NOMO-1 treated with dmso at 0.1 percent for 144 hours (cell line): ENCODE data around the gene TRIM51G.
"Not testable (repeated sequence)": the region's sequence is repeated elsewhere in the genome, so short reads cannot be mapped to it uniquely, and the experiment has no call there.

Experiments
- DNase-seq: peaks from one replicate; lab custom pipeline; 2025; ENCODE audit not compliant: unreplicated experiment; lab: John Stamatoyannopoulos, UW

TRIM51G gene

GRCh38 chr11:48983785-48984184, at the start of gene TRIM51G:
Gene TRIM51G, minus strand, starts transcription at chr11:48983885. Its CDS starts 2,190 bp downstream, at chr11:48981695.
- DNase-seq, result not testable (repeated sequence)

- not testable (repeated sequence) for DNase-seq
These were observed 44.8 kb upstream of the TRIM51G start, which contains the start of gene TRIM49B for GRCh38 chr11:49028523-49028922. Gene TRIM49B, plus strand, starts transcription at chr11:49028823. Its CDS starts 2,777 bp downstream, at chr11:49031600.

- not testable (repeated sequence) for DNase-seq
These were observed 15.1 kb downstream of the TRIM51G start for GRCh38 chr11:48968592-48968991.

- DNase-seq, result not testable (repeated sequence)
These were observed 28.2 kb downstream of the TRIM51G start for GRCh38 chr11:48955315-48956049.

- not testable (repeated sequence) for DNase-seq
These were observed 37.9 kb downstream of the TRIM51G start for GRCh38 chr11:48945796-48946195.
